Measurements from ENCODE around the gene JSRP1. TPM values are rescaled to one million over a fixed set of nuclear protein-coding genes. Genes with fewer than 3 reads are reported as not detected.

Gene JSRP1
- total and polyA plus RNA-seq, 2 experiments from 2014 or later: 2.4 to 3.1 TPM

GRCh38 chr19:2300533-2300932 lies 44.3 kb upstream of the JSRP1 start:
- Mint-ChIP-seq H3K36me3 (ENCODE audit: low read depth) (no peaks in the 10 kb centered on the region), H3K4me3 (no peak overlapping the region), H3K27ac (no peak overlapping the region), H3K4me1 (peaks cover 5% of the 10 kb centered on the region), H3K27me3 (ENCODE audit: insufficient read depth, low read depth, poor library complexity) (peaks cover 20% of the 10 kb centered on the region), H3K9me3 (no peaks in the 10 kb centered on the region; the same call in 2 of the 3 replicates)
- Histone ChIP-seq H3K27me3 (ENCODE audit: insufficient read depth) (0 out of 2 replicates have a peak, but pooled peaks cover 7% of the 10 kb centered on the region), H3K4me2 (no peak overlapping the region), H3K27ac (ENCODE audit: low read depth) (no peak overlapping the region), H3K79me2 (replicated peaks; ENCODE audit: insufficient read depth) (no peaks in the 10 kb centered on the region), H4K20me1 (replicated peaks; ENCODE audit: insufficient read depth) (no peaks in the 10 kb centered on the region), H3K36me3 (ENCODE audit: insufficient read depth) (no peaks in the 10 kb centered on the region), H3K9me2 (ENCODE audit: insufficient read depth) (no peaks in the 10 kb centered on the region), H3F3A (replicated peaks; ENCODE audit: low read depth) (no peaks in the 10 kb centered on the region), H2AFZ (no peak overlapping the region), H3K4me1 (ENCODE audit: insufficient read depth) (peaks cover 5% of the 10 kb centered on the region; the same call in 1 of the 2 replicates), H3K4me3 (no peak overlapping the region)
- DNase-seq (ENCODE audit: low spot score): no peak
- no peak for ATAC-seq
- TF ChIP-seq STAT1 (IDR thresholded peaks at IDR 0.05; ENCODE audit: unreplicated experiment) (no peak), ZNF462 (CRISPR knock-in tag; IDR thresholded peaks at IDR 0.05) (no peak), EZH2phosphoT487 (IDR thresholded peaks at IDR 0.05; ENCODE audit: unreplicated experiment) (no peak), EZH2 (IDR thresholded peaks at IDR 0.05; ENCODE audit: low read depth, unreplicated experiment) (no peak), POLR2AphosphoS5 (IDR thresholded peaks at IDR 0.05; ENCODE audit: low read depth) (no peak), CREB1 (CRISPR knock-in tag; IDR thresholded peaks at IDR 0.05; ENCODE audit: low read depth) (no peak)
- TF ChIP-seq, protein P1, sequence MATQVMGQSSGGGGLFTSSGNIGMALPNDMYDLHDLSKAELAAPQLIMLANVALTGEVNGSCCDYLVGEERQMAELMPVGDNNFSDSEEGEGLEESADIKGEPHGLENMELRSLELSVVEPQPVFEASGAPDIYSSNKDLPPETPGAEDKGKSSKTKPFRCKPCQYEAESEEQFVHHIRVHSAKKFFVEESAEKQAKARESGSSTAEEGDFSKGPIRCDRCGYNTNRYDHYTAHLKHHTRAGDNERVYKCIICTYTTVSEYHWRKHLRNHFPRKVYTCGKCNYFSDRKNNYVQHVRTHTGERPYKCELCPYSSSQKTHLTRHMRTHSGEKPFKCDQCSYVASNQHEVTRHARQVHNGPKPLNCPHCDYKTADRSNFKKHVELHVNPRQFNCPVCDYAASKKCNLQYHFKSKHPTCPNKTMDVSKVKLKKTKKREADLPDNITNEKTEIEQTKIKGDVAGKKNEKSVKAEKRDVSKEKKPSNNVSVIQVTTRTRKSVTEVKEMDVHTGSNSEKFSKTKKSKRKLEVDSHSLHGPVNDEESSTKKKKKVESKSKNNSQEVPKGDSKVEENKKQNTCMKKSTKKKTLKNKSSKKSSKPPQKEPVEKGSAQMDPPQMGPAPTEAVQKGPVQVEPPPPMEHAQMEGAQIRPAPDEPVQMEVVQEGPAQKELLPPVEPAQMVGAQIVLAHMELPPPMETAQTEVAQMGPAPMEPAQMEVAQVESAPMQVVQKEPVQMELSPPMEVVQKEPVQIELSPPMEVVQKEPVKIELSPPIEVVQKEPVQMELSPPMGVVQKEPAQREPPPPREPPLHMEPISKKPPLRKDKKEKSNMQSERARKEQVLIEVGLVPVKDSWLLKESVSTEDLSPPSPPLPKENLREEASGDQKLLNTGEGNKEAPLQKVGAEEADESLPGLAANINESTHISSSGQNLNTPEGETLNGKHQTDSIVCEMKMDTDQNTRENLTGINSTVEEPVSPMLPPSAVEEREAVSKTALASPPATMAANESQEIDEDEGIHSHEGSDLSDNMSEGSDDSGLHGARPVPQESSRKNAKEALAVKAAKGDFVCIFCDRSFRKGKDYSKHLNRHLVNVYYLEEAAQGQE (IDR thresholded peaks at IDR 0.05; ENCODE audit: unreplicated experiment): no peak

Measured in GM23338 (cell line).